Measurements from ENCODE around the gene PRORP. TPM values are rescaled to one million over a fixed set of nuclear protein-coding genes. Genes with fewer than 3 reads are reported as not detected.

The PRORP gene
- total RNA-seq, 2 donors from 2014 or later, result 19.7 to 27.9 TPM

- Histone ChIP-seq H3K27me3 (replicated peaks; ENCODE audit: insufficient read depth) (no peaks in the 10 kb centered on the region), H3K4me3 (peak overlapping the region; percentile 59 to 61), H3K36me3 (no peaks in the 10 kb centered on the region), H3K4me1 (replicated peaks) (no peaks in the 10 kb centered on the region), H3K27ac (peak overlapping the region; percentile 92 to 98), H3K9me3 (no peaks in the 10 kb centered on the region)
- intact Hi-C loops (cut with DNase I), result loop anchor here (5.0 to 10.0 kb wide), 5 partner anchors 74 to 666 kb away; partner anchors contain the start of genes BAZ1A and FAM177A1
- TF ChIP-seq POLR2A (IDR thresholded peaks at IDR 0.05) (peak; percentile 49), POLR2AphosphoS5 (IDR thresholded peaks at IDR 0.05) (no peak), CTCF (IDR thresholded peaks at IDR 0.05) (no peak)
- no peak for DNase-seq (ENCODE audit: low spot score)
- whole genome bisulfite sequencing, result 16% methylated on average over 34 of the region's 34 CpGs
These were observed 1.1 kb upstream of the PRORP start for GRCh38 chr14:35121026-35121886.

DNA sequence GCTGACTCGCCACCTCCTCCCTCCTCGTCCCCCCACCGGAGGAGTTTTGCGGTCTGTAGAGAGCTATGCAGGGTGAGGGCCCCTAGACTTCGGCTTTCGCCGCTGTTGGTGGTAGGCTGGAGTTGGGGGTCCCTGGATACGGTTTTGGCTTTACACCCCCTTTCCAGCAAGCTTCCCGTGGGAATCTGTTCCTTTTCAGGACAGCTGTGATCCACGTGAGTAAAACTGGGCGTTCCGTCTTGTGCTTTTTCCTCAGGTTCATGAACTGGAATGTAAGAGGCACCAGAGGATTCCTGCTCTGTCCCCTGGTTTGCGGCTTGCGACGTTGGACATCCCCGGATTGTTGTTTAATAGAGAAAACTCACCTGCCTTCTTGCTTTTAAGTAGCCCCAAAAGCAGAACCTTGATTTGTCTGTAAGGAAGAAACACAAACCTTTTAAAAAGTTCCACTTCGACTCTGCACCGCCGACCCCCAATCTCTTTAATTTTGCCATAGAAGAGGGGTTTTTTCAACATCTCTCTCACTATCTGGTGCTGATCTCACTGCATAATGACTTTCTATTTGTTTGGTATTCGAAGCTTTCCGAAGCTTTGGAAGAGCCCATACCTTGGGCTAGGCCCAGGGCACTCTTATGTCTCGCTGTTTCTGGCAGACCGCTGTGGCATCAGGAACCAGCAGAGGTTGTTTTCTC lies 490 bp downstream of the PRORP start:
- peak overlapping the region; percentile 59 to 61 for H3K4me3 ChIP-seq
- H3K9me3 ChIP-seq, result no peaks in the 10 kb centered on the region
- no peaks in the 10 kb centered on the region for H3K4me1 ChIP-seq (replicated peaks)
- 4% methylated on average over 23 of the region's 23 CpGs for WGBS
- H3K36me3 ChIP-seq, result no peaks in the 10 kb centered on the region
- no peaks in the 10 kb centered on the region for H3K27me3 ChIP-seq (replicated peaks; ENCODE audit: insufficient read depth)
- DNase-seq (ENCODE audit: low spot score), result peak; percentile 21
- intact Hi-C loops (cut with DNase I), result loop anchor here (2.0 to 10.0 kb wide), 6 partner anchors 76 to 668 kb away; partner anchors contain the start of genes BAZ1A, FAM177A1 and SRP54
- H3K27ac ChIP-seq, result peak overlapping the region; percentile 92 to 98
- peak; percentile 1 for TF ChIP-seq POLR2AphosphoS5 (IDR thresholded peaks at IDR 0.05)
- peak; percentile 25 for TF ChIP-seq POLR2A (IDR thresholded peaks at IDR 0.05)
- no peak for TF ChIP-seq CTCF (IDR thresholded peaks at IDR 0.05)

- H3K4me1 ChIP-seq (replicated peaks), result no peaks in the 10 kb centered on the region
- intact Hi-C loops (cut with DNase I), result loop anchor here (2.0 to 10.0 kb wide), 6 partner anchors 76 to 669 kb away; partner anchors contain the start of genes BAZ1A, FAM177A1 and SRP54
- no peak for DNase-seq (ENCODE audit: low spot score)
- no peak for TF ChIP-seq POLR2A (IDR thresholded peaks at IDR 0.05)
- TF ChIP-seq CTCF (IDR thresholded peaks at IDR 0.05), result no peak
- no peak for TF ChIP-seq POLR2AphosphoS5 (IDR thresholded peaks at IDR 0.05)
- H3K36me3 ChIP-seq, result no peaks in the 10 kb centered on the region
- H3K9me3 ChIP-seq, result no peaks in the 10 kb centered on the region
- WGBS, result 22% methylated on average over 3 of the region's 3 CpGs
- peak overlapping the region; percentile 59 to 61 for H3K4me3 ChIP-seq
- H3K27me3 ChIP-seq (replicated peaks; ENCODE audit: insufficient read depth), result no peaks in the 10 kb centered on the region
- peak overlapping the region; percentile 92 to 98 for H3K27ac ChIP-seq
These were observed 994 bp downstream of the PRORP start for GRCh38 chr14:35123388-35123703.

DNA sequence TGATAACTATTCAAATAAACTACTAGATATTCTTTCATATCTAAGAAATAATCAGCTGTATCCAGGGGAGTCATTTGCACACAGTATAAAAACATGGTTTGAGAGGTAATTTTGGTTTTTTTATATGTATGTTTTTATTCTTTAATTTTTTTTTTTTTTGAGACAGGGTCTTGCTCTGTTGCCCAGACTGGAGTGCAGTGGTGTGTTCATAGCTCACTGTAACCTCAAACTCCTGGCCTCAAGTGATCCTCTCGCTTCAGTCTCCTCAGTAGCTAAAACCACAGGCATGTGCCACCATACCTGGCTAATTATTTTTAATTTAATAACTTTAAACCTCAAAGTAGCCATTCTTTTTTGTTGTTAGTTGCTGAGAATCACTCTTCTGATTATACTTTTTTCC lies 1.8 kb downstream of the PRORP start:
- no peaks in the 10 kb centered on the region for H3K36me3 ChIP-seq
- 100% methylated on average over 1 of the region's 1 CpG for WGBS
- TF ChIP-seq POLR2A (IDR thresholded peaks at IDR 0.05), result no peak
- TF ChIP-seq CTCF (IDR thresholded peaks at IDR 0.05), result no peak
- no peak for TF ChIP-seq POLR2AphosphoS5 (IDR thresholded peaks at IDR 0.05)
- no peaks in the 10 kb centered on the region for H3K4me1 ChIP-seq (replicated peaks)
- intact Hi-C loops (cut with DNase I), result loop anchor here (5.0 to 10.0 kb wide), 5 partner anchors 77 to 669 kb away; partner anchors contain the start of genes BAZ1A and FAM177A1
- H3K27me3 ChIP-seq (replicated peaks; ENCODE audit: insufficient read depth), result no peaks in the 10 kb centered on the region
- peak overlapping the region; percentile 92 to 98 for H3K27ac ChIP-seq
- no peaks in the 10 kb centered on the region for H3K9me3 ChIP-seq
- H3K4me3 ChIP-seq, result no peak overlapping the region
- no peak for DNase-seq (ENCODE audit: low spot score)

Data from prostate gland (tissue), 2 donors.